HepG2 (cell line): Measurements from ENCODE around the gene CCDC120. TPM values are rescaled to one million over a fixed set of nuclear protein-coding genes. Genes with fewer than 3 reads are reported as not detected.
A peak's percentile ranks its signal among the peaks of the same experiment; 100 is the strongest.

Experiments
- ASH2L ChIP-seq: fragments of 300-600, 200-600 bp; sonication (generic); IDR thresholded peaks from 2 replicates; pipeline ENCODE4 v1.7.0; 2017; ENCODE audit warnings: low read depth, mild to moderate bottlenecking, moderate library complexity, mixed read lengths, low read length; ENCODE audit not compliant: insufficient read length
- BATF2 ChIP-seq: sonication (generic); formaldehyde crosslinking; IDR thresholded peaks from 2 replicates; pipeline ENCODE4 v1.8.0; 2022; ENCODE audit warnings: mild to moderate bottlenecking, missing genetic modification reagents, moderate library complexity
- ERF ChIP-seq: IDR thresholded peaks from 2 replicates; pipeline ENCODE4 v1.6.1; 2018; ENCODE audit warnings: missing biosample characterization, missing genetic modification reagents
- EZH2 ChIP-seq: conservative IDR thresholded peaks from 2 replicates; pipeline ENCODE4 v1.6.1; 2012; ENCODE audit warnings: mild to moderate bottlenecking, low read depth, low read length, moderate library complexity
- FOXK2 ChIP-seq: fragments of 450-650 bp; IDR thresholded peaks from 2 replicates; pipeline ENCODE4 v1.6.1; 2016
- GABPB1 ChIP-seq: IDR thresholded peaks from 2 replicates; pipeline ENCODE4 v1.6.1; 2016; ENCODE audit warnings: mild to moderate bottlenecking, missing genetic modification reagents, moderate library complexity, missing compliant biosample characterization
- GLMP ChIP-seq: sonication (generic); formaldehyde crosslinking; IDR thresholded peaks from 2 replicates; pipeline ENCODE4 v1.9.0; 2021; ENCODE audit warnings: missing genetic modification reagents, mild to moderate bottlenecking, borderline replicate concordance
- HNRNPL ChIP-seq: fragments of 200-400 bp; formaldehyde crosslinking; IDR thresholded peaks from 2 replicates; pipeline ENCODE4 v1.6.1; 2017; ENCODE audit warnings: mild to moderate bottlenecking, low read depth, low read length
- KDM5A ChIP-seq: fragments of 200-600 bp; sonication (generic); IDR thresholded peaks from 2 replicates; pipeline ENCODE4 v1.7.0; 2018; ENCODE audit warnings: antibody characterized with exemption, mild to moderate bottlenecking, low read length, borderline replicate concordance
- LRRFIP1 ChIP-seq: sonication (generic); formaldehyde crosslinking; conservative IDR thresholded peaks from 2 replicates; pipeline ENCODE4 v1.4.0; 2020; ENCODE audit warnings: missing genetic modification reagents
- MAF1 ChIP-seq: sonication (generic); formaldehyde crosslinking; IDR thresholded peaks from 2 replicates; pipeline ENCODE4 v1.5.0; 2020; ENCODE audit warnings: missing genetic modification reagents, borderline replicate concordance
- NCOA2 ChIP-seq: sonication (generic); formaldehyde crosslinking; IDR thresholded peaks from 2 replicates; pipeline ENCODE4 v1.8.0; 2022; ENCODE audit warnings: inconsistent platforms
- PATZ1 ChIP-seq: sonication (generic); formaldehyde crosslinking; IDR thresholded peaks from 2 replicates; pipeline ENCODE4 v1.4.0; 2020; ENCODE audit warnings: missing genetic modification reagents
- SP5 ChIP-seq: IDR thresholded peaks from 2 replicates; pipeline ENCODE4 v1.6.1; 2016; ENCODE audit warnings: low read depth, borderline replicate concordance
- ZNF253 ChIP-seq: sonication (generic); formaldehyde crosslinking; IDR thresholded peaks from 2 replicates; pipeline ENCODE4 v1.8.0; 2022; ENCODE audit warnings: mild to moderate bottlenecking, missing genetic modification reagents, borderline replicate concordance
- ZNF740 ChIP-seq: sonication (generic); formaldehyde crosslinking; IDR thresholded peaks from 2 replicates; pipeline ENCODE4 v1.4.0; 2020; ENCODE audit warnings: missing genetic modification reagents
- ZNF747 ChIP-seq: sonication (generic); formaldehyde crosslinking; IDR thresholded peaks from 2 replicates; pipeline ENCODE4 v1.8.1; 2023; ENCODE audit warnings: missing genetic modification reagents, mild to moderate bottlenecking, borderline replicate concordance
- ZNF773 ChIP-seq: sonication (generic); formaldehyde crosslinking; IDR thresholded peaks from 2 replicates; pipeline ENCODE4 v1.4.0; 2020; ENCODE audit warnings: missing genetic modification reagents, borderline replicate concordance
- ZNF777 ChIP-seq: sonication (generic); formaldehyde crosslinking; IDR thresholded peaks from 2 replicates; pipeline ENCODE4 v1.4.0; 2020; ENCODE audit warnings: missing genetic modification reagents
- ZZZ3 ChIP-seq: sonication (generic); formaldehyde crosslinking; IDR thresholded peaks from 2 replicates; pipeline ENCODE4 v1.4.0; 2020; ENCODE audit warnings: missing genetic modification reagents, mild to moderate bottlenecking, borderline replicate concordance
- polyA plus RNA-seq, 8 experiments: library from polyadenylated mRNA; depleted of rRNA in 3 of 8; stranded (reverse) in 7 of 8; unstranded in 1 of 8; fragments of >200 nt; fragmentation: Illumina TruSeq in 4 of 8; extraction: Trizol in 4 of 8; gene quantifications; 2 replicates each; pipeline versions ENCODE4 v1.2.1 to v1.2.3, GENCODE V29; 2011 to 2016; ENCODE audit warnings: low read depth in 4 of 8, missing spikeins in 1 of 8, mixed read lengths in 1 of 8; ENCODE audit not compliant: insufficient read depth in 1 of 8
- total RNA-seq, 5 experiments: library from RNA; depleted of rRNA; stranded (reverse); fragments of >200 nt; fragmentation: Illumina TruSeq; extraction: Trizol; gene quantifications; 2 replicates each; pipeline ENCODE4 v1.2.3, GENCODE V29; 2016; ENCODE audit warnings: low read depth in 1 of 5

CCDC120 gene
- total and polyA plus RNA-seq, 2 of the 13 experiments (the other 11 are each of a cell fraction or from before 2014, with no cell fraction given): 0.89 to 3.2 TPM

- TF ChIP-seq LRRFIP1 (CRISPR knock-in tag) (no peak), GLMP (CRISPR knock-in tag) (no peak), HNRNPL (0 out of 2 replicates have a peak, but pooled peaks have one; percentile 31), SP5 (no peak), BATF2 (CRISPR knock-in tag) (peak; percentile 42; the same call in 1 of the 2 replicates), ZZZ3 (CRISPR knock-in tag) (peak; percentile 83; the same call in 1 of the 2 replicates), ZNF740 (CRISPR knock-in tag) (0 out of 2 replicates have a peak, but pooled peaks have one; percentile 37), ASH2L (peak; percentile 48), ZNF773 (CRISPR knock-in tag) (no peak), ZNF747 (CRISPR knock-in tag) (0 out of 2 replicates have a peak, but pooled peaks have one; percentile 19), KDM5A (peak; percentile 37; the same call in 1 of the 2 replicates), NCOA2 (no peak), MAF1 (CRISPR knock-in tag) (no peak), EZH2 (no peak), ZNF253 (CRISPR knock-in tag) (no peak), FOXK2 (peak; percentile 74), ERF (peak; percentile 86), GABPB1 (CRISPR knock-in tag) (peak; percentile 93), PATZ1 (CRISPR knock-in tag) (peak; percentile 51), ZNF777 (no peak)
Measured at GRCh38 chrX:49079489-49080428, 21.0 kb downstream of the CCDC120 start, which contains the start of gene WDR45 (continued).
